Measurements from ENCODE around the gene OR6K6. TPM values are rescaled to one million over a fixed set of nuclear protein-coding genes. Genes with fewer than 3 reads are reported as not detected.

Gene OR6K6
- total RNA-seq, 1 donor from 2014 or later, result not detected

DNA sequence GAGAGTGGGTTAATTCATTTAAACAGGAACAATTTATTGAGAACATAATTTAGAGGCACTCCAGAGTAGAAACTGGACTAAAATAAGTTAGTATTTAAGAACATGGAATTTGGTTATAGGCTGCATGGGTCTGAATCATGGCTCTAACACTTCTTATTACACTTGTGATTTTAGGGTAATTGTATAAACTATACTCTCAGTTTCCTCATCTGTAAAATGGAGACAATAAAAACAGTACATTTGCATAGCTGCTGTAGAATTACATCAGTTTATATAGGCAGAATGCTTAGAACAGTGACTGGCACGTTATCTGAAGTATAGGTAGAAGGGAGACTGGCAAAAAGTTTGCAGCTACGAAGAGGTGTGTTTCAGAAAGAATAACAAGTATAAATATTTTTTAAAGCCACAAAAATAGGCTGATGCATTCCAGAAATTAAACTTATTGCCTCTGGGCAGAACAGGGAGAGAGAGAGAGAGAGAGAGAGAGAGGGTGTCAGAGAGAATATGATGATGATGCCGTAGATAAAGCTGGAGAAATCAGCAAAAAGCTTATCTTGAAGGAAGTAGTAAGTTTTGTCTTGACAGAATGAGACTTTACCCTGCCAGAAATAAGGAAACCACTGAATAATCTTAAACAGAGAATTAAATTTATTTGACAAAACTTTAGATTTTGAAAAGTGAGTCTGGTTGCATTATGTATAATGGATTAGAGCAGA lies 25.9 kb upstream of the OR6K6 start:
- Mint-ChIP-seq H3K27me3 (ENCODE audit: low read depth, unreplicated experiment) (peaks cover 2% of the 10 kb centered on the region), H3K4me3 (ENCODE audit: unreplicated experiment) (no peak overlapping the region), H3K9me3 (ENCODE audit: unreplicated experiment) (no peaks in the 10 kb centered on the region), H3K4me1 (ENCODE audit: low read depth, unreplicated experiment) (no peaks in the 10 kb centered on the region), H3K36me3 (ENCODE audit: low read depth, unreplicated experiment) (no peaks in the 10 kb centered on the region), H3K27ac (ENCODE audit: unreplicated experiment) (no peak overlapping the region)
- TF ChIP-seq CTCF (IDR thresholded peaks at IDR 0.05; ENCODE audit: insufficient read depth, low read depth, low read length) (no peak), EZH2 (IDR thresholded peaks at IDR 0.05; ENCODE audit: insufficient read depth, low read length) (no peak)
- H3K27me3 ChIP-seq (ENCODE audit: insufficient read depth, low read length), result no peaks in the 10 kb centered on the region
- H3K4me1 ChIP-seq (ENCODE audit: insufficient read depth, low read length), result no peaks in the 10 kb centered on the region
- no peak overlapping the region for H2AFZ ChIP-seq (ENCODE audit: low read depth, low read length)
- no peaks in the 10 kb centered on the region for H3K79me2 ChIP-seq (ENCODE audit: insufficient read depth, low read length)
- no peak overlapping the region for H3K4me2 ChIP-seq (ENCODE audit: low read length)
- no peak overlapping the region for H3K4me3 ChIP-seq (ENCODE audit: insufficient read depth, low read depth, low read length)
- DNase-seq (ENCODE audit: low read depth) (no peak), FAIRE-seq (no peak)
- no peaks in the 10 kb centered on the region for H4K20me1 ChIP-seq (ENCODE audit: insufficient read depth, low read length)
- no peak overlapping the region for H3K9ac ChIP-seq (ENCODE audit: low read length)
- no peak overlapping the region for H3K27ac ChIP-seq (ENCODE audit: low read depth, low read length)
- no peaks in the 10 kb centered on the region for H3K36me3 ChIP-seq (ENCODE audit: insufficient read depth, low read length)
- no peaks in the 10 kb centered on the region for H3K9me3 ChIP-seq (ENCODE audit: insufficient read depth, low read depth, low read length)

DNA sequence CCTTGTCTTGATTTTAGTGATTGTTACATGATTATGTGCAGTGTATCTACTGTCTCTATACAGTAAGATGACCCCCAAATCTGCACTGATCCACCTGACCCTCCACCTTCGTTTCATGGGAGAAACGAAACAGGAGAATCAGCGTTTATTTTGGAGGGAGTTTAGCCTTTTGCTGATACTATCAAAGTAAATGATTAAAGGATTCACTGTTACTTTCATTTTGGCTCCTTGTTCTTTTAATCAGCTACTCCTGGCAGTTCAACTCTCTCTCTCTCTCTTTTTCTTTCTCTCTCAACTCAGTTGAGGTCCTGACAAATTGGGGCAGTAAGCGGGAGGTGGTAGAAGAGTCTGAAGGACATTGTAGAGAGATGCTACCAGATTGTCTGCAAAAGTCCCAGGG lies 24.1 kb upstream of the OR6K6 start:
- Histone ChIP-seq H3K36me3 (ENCODE audit: insufficient read depth, low read length) (no peaks in the 10 kb centered on the region), H3K27me3 (ENCODE audit: insufficient read depth, low read length) (no peaks in the 10 kb centered on the region), H2AFZ (ENCODE audit: low read depth, low read length) (no peak overlapping the region), H3K4me3 (ENCODE audit: insufficient read depth, low read depth, low read length) (no peak overlapping the region), H3K27ac (ENCODE audit: low read depth, low read length) (no peak overlapping the region), H3K9me3 (ENCODE audit: insufficient read depth, low read depth, low read length) (no peaks in the 10 kb centered on the region), H4K20me1 (ENCODE audit: insufficient read depth, low read length) (no peaks in the 10 kb centered on the region), H3K4me2 (ENCODE audit: low read length) (no peak overlapping the region), H3K79me2 (ENCODE audit: insufficient read depth, low read length) (no peaks in the 10 kb centered on the region), H3K9ac (ENCODE audit: low read length) (no peak overlapping the region), H3K4me1 (ENCODE audit: insufficient read depth, low read length) (no peaks in the 10 kb centered on the region)
- no peaks in the 10 kb centered on the region for H3K9me3 Mint-ChIP-seq (ENCODE audit: unreplicated experiment)
- TF ChIP-seq CTCF (IDR thresholded peaks at IDR 0.05; ENCODE audit: insufficient read depth, low read depth, low read length) (no peak), EZH2 (IDR thresholded peaks at IDR 0.05; ENCODE audit: insufficient read depth, low read length) (no peak)
- H3K36me3 Mint-ChIP-seq (ENCODE audit: low read depth, unreplicated experiment), result no peaks in the 10 kb centered on the region
- peaks cover 2% of the 10 kb centered on the region for H3K27me3 Mint-ChIP-seq (ENCODE audit: low read depth, unreplicated experiment)
- DNase-seq (ENCODE audit: low read depth) (no peak), FAIRE-seq (no peak)
- no peak overlapping the region for H3K4me3 Mint-ChIP-seq (ENCODE audit: unreplicated experiment)
- peaks cover under 1% of the 10 kb centered on the region for H3K4me1 Mint-ChIP-seq (ENCODE audit: low read depth, unreplicated experiment)
- H3K27ac Mint-ChIP-seq (ENCODE audit: unreplicated experiment), result no peak overlapping the region

DNA sequence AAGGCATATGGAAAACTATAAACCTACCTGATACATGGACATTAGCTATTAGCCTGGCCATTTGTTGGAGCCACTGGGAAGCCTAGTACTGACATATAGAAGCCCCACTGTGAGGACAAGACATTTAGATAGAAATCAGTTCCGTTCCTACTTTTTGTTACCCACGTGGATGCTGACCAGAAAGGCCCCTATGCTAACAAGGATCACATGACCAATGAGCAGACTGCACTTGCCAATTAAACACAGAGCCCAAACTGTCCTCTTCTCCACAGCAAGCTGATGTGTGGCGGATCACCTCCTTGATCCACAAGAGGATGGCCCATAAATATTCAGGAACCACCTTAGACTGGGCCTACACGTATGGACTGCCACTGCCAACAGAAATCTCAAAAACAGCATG lies 22.8 kb upstream of the OR6K6 start:
- H3K4me3 Mint-ChIP-seq (ENCODE audit: unreplicated experiment), result no peak overlapping the region
- H3K27me3 Mint-ChIP-seq (ENCODE audit: low read depth, unreplicated experiment), result peaks cover 2% of the 10 kb centered on the region
- H3K79me2 ChIP-seq (ENCODE audit: insufficient read depth, low read length), result no peaks in the 10 kb centered on the region
- H3K4me1 Mint-ChIP-seq (ENCODE audit: low read depth, unreplicated experiment), result peaks cover 4% of the 10 kb centered on the region
- no peak overlapping the region for H3K9ac ChIP-seq (ENCODE audit: low read length)
- H3K4me3 ChIP-seq (ENCODE audit: insufficient read depth, low read depth, low read length), result no peak overlapping the region
- H3K36me3 ChIP-seq (ENCODE audit: insufficient read depth, low read length), result no peaks in the 10 kb centered on the region
- no peak overlapping the region for H3K4me2 ChIP-seq (ENCODE audit: low read length)
- H3K9me3 Mint-ChIP-seq (ENCODE audit: unreplicated experiment), result no peaks in the 10 kb centered on the region
- no peak overlapping the region for H3K27ac ChIP-seq (ENCODE audit: low read depth, low read length)
- no peaks in the 10 kb centered on the region for H4K20me1 ChIP-seq (ENCODE audit: insufficient read depth, low read length)
- no peak overlapping the region for H2AFZ ChIP-seq (ENCODE audit: low read depth, low read length)
- no peak for FAIRE-seq
- no peaks in the 10 kb centered on the region for H3K4me1 ChIP-seq (ENCODE audit: insufficient read depth, low read length)
- TF ChIP-seq EZH2 (IDR thresholded peaks at IDR 0.05; ENCODE audit: insufficient read depth, low read length) (no peak), CTCF (IDR thresholded peaks at IDR 0.05; ENCODE audit: insufficient read depth, low read depth, low read length) (no peak)
- no peaks in the 10 kb centered on the region for H3K27me3 ChIP-seq (ENCODE audit: insufficient read depth, low read length)
- H3K9me3 ChIP-seq (ENCODE audit: insufficient read depth, low read depth, low read length), result no peaks in the 10 kb centered on the region
- no peaks in the 10 kb centered on the region for H3K36me3 Mint-ChIP-seq (ENCODE audit: low read depth, unreplicated experiment)
- no peak overlapping the region for H3K27ac Mint-ChIP-seq (ENCODE audit: unreplicated experiment)
- DNase-seq (ENCODE audit: low read depth), result no peak
